ENCODE data around the gene VAMP1.
"Not testable (repeated sequence)": the region's sequence is repeated elsewhere in the genome, so short reads cannot be mapped to it uniquely, and the experiment has no call there.

VAMP1 gene

GRCh38 chr12:6490673-6491072 lies 20.2 kb upstream of the VAMP1 start:
- H3K4me1 ChIP-seq (ENCODE audit: control insufficient read depth, insufficient read depth, low read length); H3K9ac ChIP-seq (ENCODE audit: low read depth, low read length); H3K9me3 ChIP-seq (ENCODE audit: control insufficient read depth, insufficient read depth, low read length); H3K4me3 ChIP-seq (ENCODE audit: low read depth, low read length); H3K27me3 ChIP-seq (ENCODE audit: control insufficient read depth, insufficient read depth, low read length): not testable (repeated sequence)
- H3K36me3 ChIP-seq (ENCODE audit: control insufficient read depth, insufficient read depth, low read length), result peaks cover 16% of the 10 kb centered on the region

GRCh38 chr12:6489449-6489848 lies 19.0 kb upstream of the VAMP1 start:
- no peak overlapping the region for H3K9ac ChIP-seq (ENCODE audit: low read depth, low read length)
- no peaks in the 10 kb centered on the region for H3K9me3 ChIP-seq (ENCODE audit: control insufficient read depth, insufficient read depth, low read length)
- no peak overlapping the region for H3K4me3 ChIP-seq (ENCODE audit: low read depth, low read length)
- peaks cover 10% of the 10 kb centered on the region for H3K36me3 ChIP-seq (ENCODE audit: control insufficient read depth, insufficient read depth, low read length)
- no peaks in the 10 kb centered on the region for H3K4me1 ChIP-seq (ENCODE audit: control insufficient read depth, insufficient read depth, low read length)
- H3K27me3 ChIP-seq (ENCODE audit: control insufficient read depth, insufficient read depth, low read length), result no peaks in the 10 kb centered on the region

GRCh38 chr12:6488240-6488639 lies 17.8 kb upstream of the VAMP1 start:
- Histone ChIP-seq H3K4me1 (ENCODE audit: control insufficient read depth, insufficient read depth, low read length) (no peaks in the 10 kb centered on the region), H3K27me3 (ENCODE audit: control insufficient read depth, insufficient read depth, low read length) (no peaks in the 10 kb centered on the region), H3K36me3 (ENCODE audit: control insufficient read depth, insufficient read depth, low read length) (peaks cover 10% of the 10 kb centered on the region), H3K9me3 (ENCODE audit: control insufficient read depth, insufficient read depth, low read length) (no peaks in the 10 kb centered on the region), H3K9ac (ENCODE audit: low read depth, low read length) (no peak overlapping the region), H3K4me3 (ENCODE audit: low read depth, low read length) (no peak overlapping the region)

- Histone ChIP-seq H3K27me3 (ENCODE audit: control insufficient read depth, insufficient read depth, low read length) (peaks cover 4% of the 10 kb centered on the region), H3K9me3 (ENCODE audit: control insufficient read depth, insufficient read depth, low read length) (no peaks in the 10 kb centered on the region), H3K9ac (ENCODE audit: low read depth, low read length) (no peak overlapping the region), H3K36me3 (ENCODE audit: control insufficient read depth, insufficient read depth, low read length) (no peaks in the 10 kb centered on the region), H3K4me3 (ENCODE audit: low read depth, low read length) (no peak overlapping the region), H3K4me1 (ENCODE audit: control insufficient read depth, insufficient read depth, low read length) (no peaks in the 10 kb centered on the region)
These were observed 7.9 kb upstream of the VAMP1 start for GRCh38 chr12:6478416-6478815.

- H3K9me3 ChIP-seq (ENCODE audit: control insufficient read depth, insufficient read depth, low read length); H3K9ac ChIP-seq (ENCODE audit: low read depth, low read length); H3K4me3 ChIP-seq (ENCODE audit: low read depth, low read length); H3K27me3 ChIP-seq (ENCODE audit: control insufficient read depth, insufficient read depth, low read length); H3K4me1 ChIP-seq (ENCODE audit: control insufficient read depth, insufficient read depth, low read length); H3K36me3 ChIP-seq (ENCODE audit: control insufficient read depth, insufficient read depth, low read length): not testable (repeated sequence)
These were observed 7.3 kb upstream of the VAMP1 start for GRCh38 chr12:6477601-6478377.

GRCh38 chr12:6476489-6476888 lies 6.0 kb upstream of the VAMP1 start:
- Histone ChIP-seq H3K9me3 (ENCODE audit: control insufficient read depth, insufficient read depth, low read length) (no peaks in the 10 kb centered on the region), H3K4me1 (ENCODE audit: control insufficient read depth, insufficient read depth, low read length) (no peaks in the 10 kb centered on the region), H3K9ac (ENCODE audit: low read depth, low read length) (no peak overlapping the region), H3K27me3 (ENCODE audit: control insufficient read depth, insufficient read depth, low read length) (peaks cover 9% of the 10 kb centered on the region), H3K4me3 (ENCODE audit: low read depth, low read length) (no peak overlapping the region), H3K36me3 (ENCODE audit: control insufficient read depth, insufficient read depth, low read length) (no peaks in the 10 kb centered on the region)

- H3K9ac ChIP-seq (ENCODE audit: low read depth, low read length); H3K36me3 ChIP-seq (ENCODE audit: control insufficient read depth, insufficient read depth, low read length); H3K4me1 ChIP-seq (ENCODE audit: control insufficient read depth, insufficient read depth, low read length); H3K9me3 ChIP-seq (ENCODE audit: control insufficient read depth, insufficient read depth, low read length); H3K27me3 ChIP-seq (ENCODE audit: control insufficient read depth, insufficient read depth, low read length); H3K4me3 ChIP-seq (ENCODE audit: low read depth, low read length): not testable (repeated sequence)
These were observed 4.9 kb upstream of the VAMP1 start for GRCh38 chr12:6475233-6475975.

- Histone ChIP-seq H3K9me3 (ENCODE audit: control insufficient read depth, insufficient read depth, low read length) (no peaks in the 10 kb centered on the region), H3K9ac (ENCODE audit: low read depth, low read length) (no peak overlapping the region), H3K4me3 (ENCODE audit: low read depth, low read length) (no peak overlapping the region), H3K36me3 (ENCODE audit: control insufficient read depth, insufficient read depth, low read length) (no peaks in the 10 kb centered on the region), H3K4me1 (ENCODE audit: control insufficient read depth, insufficient read depth, low read length) (peaks cover 2% of the 10 kb centered on the region), H3K27me3 (ENCODE audit: control insufficient read depth, insufficient read depth, low read length) (peaks cover 11% of the 10 kb centered on the region)
These were observed 2.0 kb upstream of the VAMP1 start for GRCh38 chr12:6472491-6472890.

GRCh38 chr12:6471989-6472360 lies 1.5 kb upstream of the VAMP1 start:
- no peaks in the 10 kb centered on the region for H3K36me3 ChIP-seq (ENCODE audit: control insufficient read depth, insufficient read depth, low read length)
- H3K9ac ChIP-seq (ENCODE audit: low read depth, low read length), result no peak overlapping the region
- no peaks in the 10 kb centered on the region for H3K9me3 ChIP-seq (ENCODE audit: control insufficient read depth, insufficient read depth, low read length)
- peaks cover 11% of the 10 kb centered on the region for H3K27me3 ChIP-seq (ENCODE audit: control insufficient read depth, insufficient read depth, low read length)
- no peak overlapping the region for H3K4me3 ChIP-seq (ENCODE audit: low read depth, low read length)
- H3K4me1 ChIP-seq (ENCODE audit: control insufficient read depth, insufficient read depth, low read length), result peaks cover 2% of the 10 kb centered on the region

- Histone ChIP-seq H3K36me3 (ENCODE audit: control insufficient read depth, insufficient read depth, low read length) (peaks cover 3% of the 10 kb centered on the region), H3K27me3 (ENCODE audit: control insufficient read depth, insufficient read depth, low read length) (peaks cover 11% of the 10 kb centered on the region), H3K9me3 (ENCODE audit: control insufficient read depth, insufficient read depth, low read length) (no peaks in the 10 kb centered on the region), H3K4me1 (ENCODE audit: control insufficient read depth, insufficient read depth, low read length) (peaks cover 2% of the 10 kb centered on the region), H3K9ac (ENCODE audit: low read depth, low read length) (peak overlapping the region; percentile 41), H3K4me3 (ENCODE audit: low read depth, low read length) (peak overlapping the region; percentile 73)
These were observed 685 bp downstream of the VAMP1 start for GRCh38 chr12:6469609-6470374.

- peaks cover 10% of the 10 kb centered on the region for H3K36me3 ChIP-seq (ENCODE audit: control insufficient read depth, insufficient read depth, low read length)
- H3K4me1 ChIP-seq (ENCODE audit: control insufficient read depth, insufficient read depth, low read length), result peaks cover 2% of the 10 kb centered on the region
- no peaks in the 10 kb centered on the region for H3K9me3 ChIP-seq (ENCODE audit: control insufficient read depth, insufficient read depth, low read length)
- no peak overlapping the region for H3K4me3 ChIP-seq (ENCODE audit: low read depth, low read length)
- H3K9ac ChIP-seq (ENCODE audit: low read depth, low read length), result no peak overlapping the region
- H3K27me3 ChIP-seq (ENCODE audit: control insufficient read depth, insufficient read depth, low read length), result peaks cover 11% of the 10 kb centered on the region
These were observed 1.4 kb downstream of the VAMP1 start for GRCh38 chr12:6469092-6469491.

GRCh38 chr12:6468283-6468575 lies 2.2 kb downstream of the VAMP1 start:
- Histone ChIP-seq H3K9me3 (ENCODE audit: control insufficient read depth, insufficient read depth, low read length) (no peaks in the 10 kb centered on the region), H3K4me1 (ENCODE audit: control insufficient read depth, insufficient read depth, low read length) (peaks cover 2% of the 10 kb centered on the region), H3K27me3 (ENCODE audit: control insufficient read depth, insufficient read depth, low read length) (peaks cover 11% of the 10 kb centered on the region), H3K9ac (ENCODE audit: low read depth, low read length) (no peak overlapping the region), H3K36me3 (ENCODE audit: control insufficient read depth, insufficient read depth, low read length) (peaks cover 18% of the 10 kb centered on the region), H3K4me3 (ENCODE audit: low read depth, low read length) (no peak overlapping the region)

All from iPS-15b (cell line).